GM21576 (cell line): ENCODE data around the gene SCAF4.
"Not testable (repeated sequence)": the region's sequence is repeated elsewhere in the genome, so short reads cannot be mapped to it uniquely, and the experiment has no call there.

Experiments
- ATAC-seq: cut with Tn5 transposase; IDR thresholded peaks from one replicate; pipeline ENCODE4 v1.9.1; 2021; ENCODE audit warnings: mild to moderate bottlenecking, moderate library complexity; ENCODE audit not compliant: unreplicated experiment

SCAF4 gene

GRCh38 chr21:31675960-31676359, 56.0 kb downstream of the SCAF4 start:
- no peak for ATAC-seq

GRCh38 chr21:31675318-31675717, 56.6 kb downstream of the SCAF4 start:
- no peak for ATAC-seq

- ATAC-seq, result no peak
These were observed 58.5 kb downstream of the SCAF4 start for GRCh38 chr21:31673321-31673912.

GRCh38 chr21:31671931-31672330, 60.0 kb downstream of the SCAF4 start:
- ATAC-seq, result no peak

GRCh38 chr21:31671146-31671716, 60.7 kb downstream of the SCAF4 start:
- no peak for ATAC-seq

- ATAC-seq, result no peak
These were observed 61.8 kb downstream of the SCAF4 start for GRCh38 chr21:31670070-31670469.

GRCh38 chr21:31668651-31669491, 63.0 kb downstream of the SCAF4 start:
- no peak for ATAC-seq

- ATAC-seq, result no peak
These were observed 64.3 kb downstream of the SCAF4 start for GRCh38 chr21:31667639-31668038.

- ATAC-seq, result no peak
These were observed 64.8 kb downstream of the SCAF4 start for GRCh38 chr21:31667132-31667531.

- no peak for ATAC-seq
These were observed 65.4 kb downstream of the SCAF4 start for GRCh38 chr21:31666445-31667010.

- not testable (repeated sequence) for ATAC-seq
These were observed 66.0 kb downstream of the SCAF4 start for GRCh38 chr21:31665869-31666268.

GRCh38 chr21:31665397-31665796, 66.5 kb downstream of the SCAF4 start:
- no peak for ATAC-seq

GRCh38 chr21:31663584-31664249, 68.2 kb downstream of the SCAF4 start:
- ATAC-seq, result no peak

GRCh38 chr21:31660591-31660990, 71.3 kb downstream of the SCAF4 start:
- no peak for ATAC-seq

GRCh38 chr21:31660259-31660565, 71.7 kb downstream of the SCAF4 start:
- peak; percentile 31 for ATAC-seq

- ATAC-seq, result peak; percentile 94
These were observed 72.2 kb downstream of the SCAF4 start, which contains the start of gene SOD1 for GRCh38 chr21:31659536-31660258. Gene SOD1 (plus strand): TSS chr21:31659693. CDS start chr21:31659770, 77 bp downstream.

GRCh38 chr21:31659286-31659535, 72.7 kb downstream of the SCAF4 start:
- peak; percentile 10 for ATAC-seq

- no peak for ATAC-seq
These were observed 73.9 kb downstream of the SCAF4 start for GRCh38 chr21:31658053-31658452.

GRCh38 chr21:31656199-31657095, 75.5 kb downstream of the SCAF4 start:
- ATAC-seq, result no peak
